ENCODE data around the gene ELMOD3. TPM values are rescaled to one million over a fixed set of nuclear protein-coding genes. Genes with fewer than 3 reads are reported as not detected.
A peak's percentile ranks its signal among the peaks of the same experiment; 100 is the strongest.
"Not testable (repeated sequence)": the region's sequence is repeated elsewhere in the genome, so short reads cannot be mapped to it uniquely, and the experiment has no call there.

The ELMOD3 gene
- polyA plus RNA-seq: 10 to 100 TPM in 1 of 2 donors, 1 to 10 TPM in 1; 8.7 to 16.1 TPM

DNA sequence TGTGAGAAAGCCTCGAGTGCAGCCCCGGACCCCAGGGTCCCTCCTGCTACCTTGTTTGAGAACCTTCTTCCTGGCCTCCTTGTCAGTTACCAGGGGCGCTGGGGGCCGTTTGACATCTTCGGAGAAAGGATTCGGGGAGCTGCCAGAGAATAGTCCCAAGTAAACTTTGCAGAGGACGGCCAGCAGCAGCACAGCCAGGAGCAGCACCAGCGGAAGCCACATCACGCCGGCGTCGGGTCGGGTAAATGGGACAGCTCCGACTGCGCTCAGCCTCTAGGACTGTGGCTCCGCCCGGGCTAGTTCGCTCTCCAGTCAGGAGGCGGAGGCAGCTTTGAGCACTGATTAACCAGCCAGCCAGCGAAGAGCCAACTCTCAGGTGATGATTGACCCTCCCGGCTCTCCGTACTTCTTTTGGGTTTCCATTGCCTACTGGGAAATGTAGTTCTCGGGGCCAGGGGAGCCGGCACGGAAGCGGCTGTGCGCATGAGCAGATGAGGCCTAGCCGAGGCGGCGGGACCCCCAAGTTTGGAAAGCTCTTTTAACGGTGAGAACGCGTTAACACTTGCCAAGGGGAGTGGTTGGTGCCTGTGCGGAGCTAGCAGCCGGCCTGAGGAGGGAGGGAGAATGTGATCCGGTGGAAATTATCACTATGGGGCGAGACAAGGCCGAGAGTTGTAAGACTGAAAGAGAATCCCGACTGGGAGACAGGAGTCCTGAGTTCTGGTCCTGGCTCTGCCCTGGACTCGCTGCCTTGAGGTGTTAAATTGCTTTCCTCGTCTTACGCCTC is at the start of gene ELMOD3, which contains the start of gene RETSAT:
TSS of gene ELMOD3 (plus strand) at position 484 of the 787 bp plus-strand sequence. CDS start 2,430 bp downstream, outside the sequence.
TSS of gene RETSAT (minus strand) at position 243 of the 787 bp plus-strand sequence. CDS start at position 222, 21 bp downstream.
- no peaks in the 10 kb centered on the region for H3K27me3 ChIP-seq (ENCODE audit: control insufficient read depth in 1 of 2, insufficient read depth in 2 of 2, low read length in 2 of 2)
- peak within 1 kb of the TSS; percentile 79 to 89 for H3K4me3 ChIP-seq (ENCODE audit: low read depth in 1 of 2, low read length in 2 of 2)
- peaks cover 0 to 9% of the 10 kb centered on the region in 2 donors for H3K4me1 ChIP-seq (ENCODE audit: control insufficient read depth in 2 of 2, insufficient read depth in 2 of 2, low read length in 1 of 2)
- 0% methylated on average over 42 of the region's 42 CpGs for WGBS, 2 donors
- H3K9me3 ChIP-seq (ENCODE audit: control insufficient read depth in 2 of 2, insufficient read depth in 1 of 2, low read depth in 1 of 2, low read length in 1 of 2): no peaks in the 10 kb centered on the region
- peaks cover 0 to 20% of the 10 kb centered on the region in 2 donors for H3K36me3 ChIP-seq (ENCODE audit: control insufficient read depth in 2 of 2, insufficient read depth in 2 of 2, low read length in 1 of 2)
- H3K27ac ChIP-seq (ENCODE audit: low read depth in 2 of 2, low read length in 1 of 2): peak within 1 kb of the TSS; percentile 96 to 98

DNA sequence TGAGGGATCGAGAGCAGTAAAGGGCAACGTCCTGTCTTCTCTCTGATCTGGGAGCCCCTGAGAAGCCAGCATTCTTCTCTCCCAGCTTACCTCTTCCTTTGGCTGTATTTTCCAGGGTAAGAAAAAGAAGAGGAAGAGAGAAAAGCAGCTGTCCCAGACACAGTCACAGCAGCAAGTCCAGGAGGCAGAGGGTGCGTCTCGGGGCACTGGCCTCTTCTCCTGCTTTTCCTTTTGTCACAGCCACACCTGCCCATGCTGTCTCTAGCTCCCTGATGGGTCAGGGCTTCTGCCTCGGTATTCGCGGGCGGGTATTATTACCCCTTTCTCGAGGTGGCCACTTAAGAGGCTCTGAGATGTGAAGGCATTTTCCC is 47.1 kb upstream of the ELMOD3 start:
- no peaks in the 10 kb centered on the region for H3K27me3 ChIP-seq (ENCODE audit: control insufficient read depth in 1 of 2, insufficient read depth in 2 of 2, low read length in 2 of 2)
- 79 to 81% methylated on average over 9 of the region's 9 CpGs for WGBS, 2 donors
- no peak overlapping the region for H3K4me3 ChIP-seq (ENCODE audit: low read depth in 1 of 2, low read length in 2 of 2)
- no peak overlapping the region for H3K27ac ChIP-seq (ENCODE audit: low read depth in 2 of 2, low read length in 1 of 2)
- H3K4me1 ChIP-seq (ENCODE audit: control insufficient read depth in 2 of 2, insufficient read depth in 2 of 2, low read length in 1 of 2): peaks cover 0 to 3% of the 10 kb centered on the region in 2 donors
- H3K36me3 ChIP-seq (ENCODE audit: control insufficient read depth in 2 of 2, insufficient read depth in 2 of 2, low read length in 1 of 2): peaks cover 2 to 4% of the 10 kb centered on the region in 2 donors
- H3K9me3 ChIP-seq (ENCODE audit: control insufficient read depth in 2 of 2, insufficient read depth in 1 of 2, low read depth in 1 of 2, low read length in 1 of 2): no peaks in the 10 kb centered on the region

DNA sequence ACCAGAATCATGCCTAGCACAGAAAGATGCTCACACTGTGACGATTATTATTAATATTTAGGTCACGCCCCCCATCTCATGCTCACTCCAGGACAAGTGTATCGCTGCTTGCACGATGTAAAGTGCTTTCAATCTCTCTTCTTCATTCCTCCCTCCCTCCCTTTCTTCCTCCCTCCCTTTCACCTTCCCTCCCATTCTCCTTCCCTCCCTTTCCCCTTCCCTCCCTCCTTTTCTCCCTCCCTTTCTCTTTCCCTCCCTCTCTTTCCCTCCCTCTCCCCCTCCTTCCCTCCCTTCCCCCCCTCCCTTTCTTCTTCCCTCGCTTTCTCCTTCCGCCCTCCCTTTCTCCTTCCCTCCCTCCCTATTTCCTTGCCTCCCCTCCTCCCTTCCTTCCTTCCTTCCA is 46.4 kb upstream of the ELMOD3 start:
- no peak overlapping the region for H3K27ac ChIP-seq (ENCODE audit: low read depth in 2 of 2, low read length in 1 of 2)
- peaks cover 2 to 4% of the 10 kb centered on the region in 2 donors for H3K36me3 ChIP-seq (ENCODE audit: control insufficient read depth in 2 of 2, insufficient read depth in 2 of 2, low read length in 1 of 2)
- no peaks in the 10 kb centered on the region for H3K27me3 ChIP-seq (ENCODE audit: control insufficient read depth in 1 of 2, insufficient read depth in 2 of 2, low read length in 2 of 2)
- no peak overlapping the region for H3K4me3 ChIP-seq (ENCODE audit: low read depth in 1 of 2, low read length in 2 of 2)
- WGBS, 2 donors: 80 to 83% methylated on average over 6 of the region's 6 CpGs
- H3K9me3 ChIP-seq (ENCODE audit: control insufficient read depth in 2 of 2, insufficient read depth in 1 of 2, low read depth in 1 of 2, low read length in 1 of 2): no peaks in the 10 kb centered on the region
- peaks cover 0 to 3% of the 10 kb centered on the region in 2 donors for H3K4me1 ChIP-seq (ENCODE audit: control insufficient read depth in 2 of 2, insufficient read depth in 2 of 2, low read length in 1 of 2)

DNA sequence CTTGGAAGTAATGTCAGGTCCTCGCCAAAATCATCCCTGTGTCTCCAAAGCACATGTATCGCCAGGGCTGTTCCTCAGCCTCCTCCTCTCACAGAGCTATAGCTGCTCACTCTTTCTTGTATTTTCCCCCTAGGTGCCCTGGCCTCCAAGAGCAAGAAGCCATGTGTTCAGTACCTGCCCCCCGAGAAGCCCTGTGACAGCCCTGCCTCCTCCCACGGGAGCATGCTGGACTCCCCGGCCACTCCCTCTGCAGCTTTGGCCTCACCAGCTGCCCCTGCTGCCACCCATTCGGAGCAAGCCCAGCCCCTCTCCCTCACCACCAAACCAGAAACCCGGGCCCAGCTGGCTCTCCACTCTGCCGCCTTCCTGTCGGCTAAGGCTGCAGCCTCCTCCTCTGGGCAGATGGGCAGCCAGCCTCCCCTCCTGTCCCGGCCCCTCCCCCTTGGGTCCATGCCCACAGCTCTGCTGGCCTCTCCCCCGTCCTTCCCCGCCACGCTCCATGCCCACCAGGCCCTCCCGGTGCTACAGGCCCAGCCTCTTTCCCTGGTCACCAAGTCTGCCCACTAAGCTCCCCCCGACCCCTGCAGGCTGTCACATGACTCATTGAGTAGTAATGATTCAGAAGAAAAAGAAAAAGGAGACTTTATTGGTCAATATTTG is 45.5 kb upstream of the ELMOD3 start:
- Histone ChIP-seq H3K27ac (ENCODE audit: low read depth in 2 of 2, low read length in 1 of 2) (peak overlapping the region in 1 of 2 donors; percentile 11), H3K4me1 (ENCODE audit: control insufficient read depth in 2 of 2, insufficient read depth in 2 of 2, low read length in 1 of 2) (peaks cover 0 to 3% of the 10 kb centered on the region in 2 donors), H3K36me3 (ENCODE audit: control insufficient read depth in 2 of 2, insufficient read depth in 2 of 2, low read length in 1 of 2) (peaks cover 2 to 4% of the 10 kb centered on the region in 2 donors), H3K9me3 (ENCODE audit: control insufficient read depth in 2 of 2, insufficient read depth in 1 of 2, low read depth in 1 of 2, low read length in 1 of 2) (no peaks in the 10 kb centered on the region), H3K4me3 (ENCODE audit: low read depth in 1 of 2, low read length in 2 of 2) (no peak overlapping the region), H3K27me3 (ENCODE audit: control insufficient read depth in 1 of 2, insufficient read depth in 2 of 2, low read length in 2 of 2) (no peaks in the 10 kb centered on the region)
- 43 to 47% methylated on average over 15 of the region's 15 CpGs for WGBS, 2 donors

DNA sequence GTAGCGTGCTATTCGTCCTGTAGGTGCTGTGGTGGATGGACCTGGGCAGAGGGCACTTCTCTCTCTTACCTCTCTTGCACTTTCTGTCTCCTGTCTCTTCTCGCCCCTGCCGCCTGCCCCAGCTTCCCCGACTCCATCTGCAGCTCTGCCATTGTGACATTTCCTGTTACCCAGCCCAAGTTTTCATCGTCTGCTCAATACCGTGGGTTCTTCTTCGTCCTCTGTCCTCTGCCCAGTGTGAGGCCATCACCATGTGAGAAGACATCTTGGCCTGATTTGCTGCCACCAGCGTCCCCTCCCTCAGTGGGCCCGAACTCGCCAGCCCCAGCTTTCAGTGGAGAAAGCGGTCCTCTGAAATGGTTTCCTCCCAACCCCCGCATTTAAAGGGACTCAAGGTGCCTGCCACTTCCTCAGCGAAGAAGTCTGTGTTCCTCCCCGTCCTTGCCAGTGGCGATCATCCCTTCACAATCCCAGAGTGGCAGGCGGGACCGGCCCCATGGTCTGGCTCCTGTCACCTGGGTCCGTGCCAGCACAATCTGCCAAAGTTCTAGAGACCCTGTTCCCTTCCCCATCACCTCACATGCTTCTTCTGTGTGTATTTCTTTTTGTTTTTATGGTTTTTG is 44.8 kb upstream of the ELMOD3 start:
- Histone ChIP-seq H3K27ac (ENCODE audit: low read depth in 2 of 2, low read length in 1 of 2) (no peak overlapping the region), H3K4me3 (ENCODE audit: low read depth in 1 of 2, low read length in 2 of 2) (no peak overlapping the region), H3K36me3 (ENCODE audit: control insufficient read depth in 2 of 2, insufficient read depth in 2 of 2, low read length in 1 of 2) (peaks cover 0 to 5% of the 10 kb centered on the region in 2 donors), H3K4me1 (ENCODE audit: control insufficient read depth in 2 of 2, insufficient read depth in 2 of 2, low read length in 1 of 2) (peaks cover 0 to 3% of the 10 kb centered on the region in 2 donors), H3K9me3 (ENCODE audit: control insufficient read depth in 2 of 2, insufficient read depth in 1 of 2, low read depth in 1 of 2, low read length in 1 of 2) (no peaks in the 10 kb centered on the region), H3K27me3 (ENCODE audit: control insufficient read depth in 1 of 2, insufficient read depth in 2 of 2, low read length in 2 of 2) (no peaks in the 10 kb centered on the region)
- WGBS, 2 donors: 70% methylated on average over 19 of the region's 19 CpGs

DNA sequence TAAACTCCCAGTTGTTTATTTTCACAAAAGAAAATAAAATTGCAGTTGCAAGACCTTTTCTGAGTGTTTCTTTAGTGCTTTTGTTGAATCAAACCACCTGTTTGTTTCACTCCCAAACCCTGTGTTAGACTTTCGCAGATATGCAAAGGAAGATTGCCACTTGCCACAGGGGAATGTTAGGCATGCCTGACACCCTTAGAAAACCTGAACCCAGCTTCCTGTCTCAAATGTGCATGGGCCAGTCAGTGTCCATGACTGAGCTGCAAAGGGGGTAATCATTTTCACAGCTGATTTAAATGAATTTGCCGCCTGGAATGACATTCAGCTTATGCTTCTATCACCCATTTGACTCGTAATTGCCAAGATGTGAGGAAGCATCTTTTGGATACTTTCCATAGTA is 44.2 kb upstream of the ELMOD3 start:
- H3K27ac ChIP-seq (ENCODE audit: low read depth in 2 of 2, low read length in 1 of 2): no peak overlapping the region
- H3K36me3 ChIP-seq (ENCODE audit: control insufficient read depth in 2 of 2, insufficient read depth in 2 of 2, low read length in 1 of 2): peaks cover 0 to 10% of the 10 kb centered on the region in 2 donors
- H3K27me3 ChIP-seq (ENCODE audit: control insufficient read depth in 1 of 2, insufficient read depth in 2 of 2, low read length in 2 of 2): no peaks in the 10 kb centered on the region
- H3K9me3 ChIP-seq (ENCODE audit: control insufficient read depth in 2 of 2, insufficient read depth in 1 of 2, low read depth in 1 of 2, low read length in 1 of 2): no peaks in the 10 kb centered on the region
- peaks cover 0 to 3% of the 10 kb centered on the region in 2 donors for H3K4me1 ChIP-seq (ENCODE audit: control insufficient read depth in 2 of 2, insufficient read depth in 2 of 2, low read length in 1 of 2)
- 70 to 75% methylated on average over 3 of the region's 3 CpGs for WGBS, 2 donors
- no peak overlapping the region for H3K4me3 ChIP-seq (ENCODE audit: low read depth in 1 of 2, low read length in 2 of 2)

DNA sequence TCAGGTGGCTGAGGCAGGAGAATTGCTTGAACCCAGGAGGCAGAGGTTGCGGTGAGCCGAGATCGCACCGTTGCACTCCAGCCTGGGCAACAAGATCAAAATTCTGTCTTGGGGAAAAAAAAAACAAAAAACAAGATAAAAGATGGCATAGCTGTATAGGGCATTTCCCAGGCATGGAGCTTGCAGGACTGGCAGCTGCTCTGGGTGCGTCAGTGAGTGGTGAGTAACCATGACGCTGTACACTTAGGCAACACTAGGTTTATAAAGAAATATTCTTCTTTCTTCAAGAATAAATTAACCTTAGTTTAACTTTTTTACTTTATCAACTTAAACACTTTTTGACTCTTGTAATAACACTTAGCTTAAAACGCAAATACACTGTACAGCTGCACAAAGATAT is 42.2 kb upstream of the ELMOD3 start:
- H3K27ac ChIP-seq (ENCODE audit: low read depth in 2 of 2, low read length in 1 of 2): no peak overlapping the region
- H3K36me3 ChIP-seq (ENCODE audit: control insufficient read depth in 2 of 2, insufficient read depth in 2 of 2, low read length in 1 of 2): peaks cover 4 to 12% of the 10 kb centered on the region in 2 donors
- WGBS, 2 donors: 69 to 80% methylated on average over 7 of the region's 7 CpGs
- peaks cover 0 to 3% of the 10 kb centered on the region in 2 donors for H3K4me1 ChIP-seq (ENCODE audit: control insufficient read depth in 2 of 2, insufficient read depth in 2 of 2, low read length in 1 of 2)
- no peak overlapping the region for H3K4me3 ChIP-seq (ENCODE audit: low read depth in 1 of 2, low read length in 2 of 2)
- no peaks in the 10 kb centered on the region for H3K27me3 ChIP-seq (ENCODE audit: control insufficient read depth in 1 of 2, insufficient read depth in 2 of 2, low read length in 2 of 2)
- no peaks in the 10 kb centered on the region for H3K9me3 ChIP-seq (ENCODE audit: control insufficient read depth in 2 of 2, insufficient read depth in 1 of 2, low read depth in 1 of 2, low read length in 1 of 2)

DNA sequence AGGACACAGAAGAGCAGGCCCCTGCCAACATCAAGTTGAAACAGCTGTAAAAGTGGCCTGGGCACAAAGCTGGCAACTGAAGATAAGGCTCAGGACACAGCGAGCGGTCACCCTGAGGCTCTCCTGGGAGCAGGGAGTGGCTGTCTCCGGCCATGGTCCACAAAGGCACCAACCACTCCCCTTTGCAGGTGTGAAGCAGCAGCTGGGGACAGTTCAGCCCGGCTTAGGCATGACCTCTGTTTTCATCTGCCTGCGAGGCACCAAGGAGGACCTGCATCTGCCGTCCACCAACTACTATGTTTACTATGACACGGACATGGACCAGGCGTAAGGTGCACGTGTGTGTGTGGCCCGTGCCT is 39.7 kb upstream of the ELMOD3 start:
- no peak overlapping the region for H3K27ac ChIP-seq (ENCODE audit: low read depth in 2 of 2, low read length in 1 of 2)
- H3K4me3 ChIP-seq (ENCODE audit: low read depth in 1 of 2, low read length in 2 of 2): no peak overlapping the region
- no peaks in the 10 kb centered on the region for H3K27me3 ChIP-seq (ENCODE audit: control insufficient read depth in 1 of 2, insufficient read depth in 2 of 2, low read length in 2 of 2)
- H3K4me1 ChIP-seq (ENCODE audit: control insufficient read depth in 2 of 2, insufficient read depth in 2 of 2, low read length in 1 of 2): no peaks in the 10 kb centered on the region
- H3K9me3 ChIP-seq (ENCODE audit: control insufficient read depth in 2 of 2, insufficient read depth in 1 of 2, low read depth in 1 of 2, low read length in 1 of 2): no peaks in the 10 kb centered on the region
- 74 to 85% methylated on average over 10 of the region's 10 CpGs for WGBS, 2 donors
- peaks cover 4 to 13% of the 10 kb centered on the region in 2 donors for H3K36me3 ChIP-seq (ENCODE audit: control insufficient read depth in 2 of 2, insufficient read depth in 2 of 2, low read length in 1 of 2)

DNA sequence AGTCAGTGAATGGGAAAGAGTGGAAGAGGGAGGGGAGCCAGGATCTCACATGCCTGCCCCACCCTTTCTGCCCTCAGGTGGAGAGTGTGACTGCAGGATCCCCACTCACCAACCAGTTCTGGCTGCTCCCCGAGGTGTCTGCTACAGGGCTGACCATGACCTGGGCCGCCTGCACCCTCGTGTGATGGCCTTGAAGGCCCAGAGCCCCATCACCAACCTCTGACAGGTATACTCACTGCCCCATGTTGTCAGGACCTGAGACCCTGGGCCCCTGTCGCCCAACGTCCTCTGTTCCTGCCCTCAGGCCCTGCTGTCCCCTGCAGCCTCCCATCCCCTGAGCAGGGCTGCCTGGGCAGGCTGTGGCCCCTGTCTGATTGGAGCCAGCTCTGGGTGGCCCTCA is 38.6 kb upstream of the ELMOD3 start:
- H3K4me3 ChIP-seq (ENCODE audit: low read depth in 1 of 2, low read length in 2 of 2); H3K27ac ChIP-seq (ENCODE audit: low read depth in 2 of 2, low read length in 1 of 2); H3K9me3 ChIP-seq (ENCODE audit: control insufficient read depth in 2 of 2, insufficient read depth in 1 of 2, low read depth in 1 of 2, low read length in 1 of 2); H3K4me1 ChIP-seq (ENCODE audit: control insufficient read depth in 2 of 2, insufficient read depth in 2 of 2, low read length in 1 of 2); H3K27me3 ChIP-seq (ENCODE audit: control insufficient read depth in 1 of 2, insufficient read depth in 2 of 2, low read length in 2 of 2): not testable (repeated sequence)
- peaks cover 10 to 14% of the 10 kb centered on the region in 2 donors for H3K36me3 ChIP-seq (ENCODE audit: control insufficient read depth in 2 of 2, insufficient read depth in 2 of 2, low read length in 1 of 2)
- WGBS, 2 donors: 57 to 63% methylated on average over 3 to 5 of the region's 5 CpGs

Measured in esophagus (tissue), 2 donors.